SKM-1 treated with dmso at 0.1 percent for 144 hours (cell line): Measurements from ENCODE around the gene TSHZ2.

ENCODE experiments used
- DNase-seq: peaks from one replicate; lab custom pipeline; 2025; ENCODE audit not compliant: unreplicated experiment; lab: John Stamatoyannopoulos, UW

TSHZ2 gene

GRCh38 chr20:52994184-52994970, 22.2 kb downstream of the TSHZ2 start:
- no peak for DNase-seq

- DNase-seq = no peak
These were observed 24.0 kb downstream of the TSHZ2 start for GRCh38 chr20:52996130-52996529.

- DNase-seq = no peak
These were observed 24.5 kb downstream of the TSHZ2 start for GRCh38 chr20:52996658-52997057.

GRCh38 chr20:52998268-52998667, 26.1 kb downstream of the TSHZ2 start:
- DNase-seq = no peak

GRCh38 chr20:52999040-52999439, 26.9 kb downstream of the TSHZ2 start:
- DNase-seq = no peak

- DNase-seq = no peak
These were observed 29.5 kb downstream of the TSHZ2 start for GRCh38 chr20:53001498-53002301.

GRCh38 chr20:53002786-53003185, 30.6 kb downstream of the TSHZ2 start:
- DNase-seq = no peak

- DNase-seq = no peak
These were observed 31.4 kb downstream of the TSHZ2 start for GRCh38 chr20:53003420-53004154.

- no peak for DNase-seq
These were observed 32.2 kb downstream of the TSHZ2 start for GRCh38 chr20:53004267-53004813.

GRCh38 chr20:53009979-53010735, 38.0 kb downstream of the TSHZ2 start:
- no peak for DNase-seq

- DNase-seq = no peak
These were observed 39.5 kb downstream of the TSHZ2 start for GRCh38 chr20:53011640-53012039.

GRCh38 chr20:53013183-53013582, 41.0 kb downstream of the TSHZ2 start:
- DNase-seq = no peak

GRCh38 chr20:53013847-53014246, 41.7 kb downstream of the TSHZ2 start:
- no peak for DNase-seq

GRCh38 chr20:53016071-53016470, 43.9 kb downstream of the TSHZ2 start:
- DNase-seq = no peak

GRCh38 chr20:53016534-53017042, 44.4 kb downstream of the TSHZ2 start:
- no peak for DNase-seq

GRCh38 chr20:53017206-53017605, 45.0 kb downstream of the TSHZ2 start:
- DNase-seq = no peak

- no peak for DNase-seq
These were observed 47.3 kb downstream of the TSHZ2 start for GRCh38 chr20:53019464-53019863.

- no peak for DNase-seq
These were observed 48.2 kb downstream of the TSHZ2 start for GRCh38 chr20:53020376-53020775.

GRCh38 chr20:53020834-53021233, 48.7 kb downstream of the TSHZ2 start:
- DNase-seq = peak; percentile 30

GRCh38 chr20:53021934-53022333, 49.8 kb downstream of the TSHZ2 start:
- DNase-seq = no peak
